ENCODE data around the gene ACADM. TPM values are rescaled to one million over a fixed set of nuclear protein-coding genes. Genes with fewer than 3 reads are reported as not detected.

Gene ACADM
- total and polyA plus RNA-seq, 9 donors, result 38.9 to 61.7 (median 54.9) TPM

- Histone ChIP-seq H3K36me3 (no peaks in the 10 kb centered on the region), H3K4me1 (ENCODE audit: insufficient read depth) (peaks cover 6% of the 10 kb centered on the region), H3K27ac (peak overlapping the region in 1 of 2 donors; percentile 88), H3K27me3 (no peaks in the 10 kb centered on the region), H3K9me3 (no peaks in the 10 kb centered on the region), H3K4me3 (no peak overlapping the region)
- WGBS, 3 donors, result 94 to 97% (median 96%) methylated on average over 9 of the region's 9 CpGs
- TF ChIP-seq EP300 (IDR thresholded peaks at IDR 0.05), result no peak
- no peak for TF ChIP-seq CTCF (IDR thresholded peaks at IDR 0.05)
- no peak for TF ChIP-seq POLR2A (IDR thresholded peaks at IDR 0.05)
- DNase-seq, result no peak
- intact Hi-C loops (cut with DNase I), result loop anchor here in 1 of 4 donors (10.0 kb wide), 1 partner anchor 62 kb away; the partner anchor contains the start of gene RABGGTB
These were observed 1.5 kb upstream of the ACADM start for GRCh38 chr1:75722966-75723365.

- no peaks in the 10 kb centered on the region for H3K27me3 ChIP-seq
- H3K36me3 ChIP-seq, result no peaks in the 10 kb centered on the region
- intact Hi-C loops (cut with DNase I), result loop anchor here in 1 of 4 donors (10.0 kb wide), 1 partner anchor 61 kb away; the partner anchor contains the start of gene RABGGTB
- no peaks in the 10 kb centered on the region for H3K9me3 ChIP-seq
- H3K27ac ChIP-seq, result peak overlapping the region; percentile 85 to 88
- H3K4me1 ChIP-seq (ENCODE audit: insufficient read depth), result peaks cover 6% of the 10 kb centered on the region
- DNase-seq, result peak; percentile 89 to 92 (median 92)
- peak overlapping the region; percentile 88 for H3K4me3 ChIP-seq
- TF ChIP-seq POLR2A (IDR thresholded peaks at IDR 0.05) (no peak), EP300 (IDR thresholded peaks at IDR 0.05) (no peak), CTCF (IDR thresholded peaks at IDR 0.05) (no peak)
- 0 to 1% (median 1%) methylated on average over 30 of the region's 30 CpGs for whole genome bisulfite sequencing, 3 donors
These were observed 479 bp upstream of the ACADM start for GRCh38 chr1:75723989-75724471.

- Histone ChIP-seq H3K27ac (peak overlapping the region in 1 of 2 donors; percentile 88), H3K27me3 (no peaks in the 10 kb centered on the region), H3K4me1 (ENCODE audit: insufficient read depth) (peaks cover 6% of the 10 kb centered on the region), H3K4me3 (peak overlapping the region; percentile 88), H3K36me3 (no peaks in the 10 kb centered on the region), H3K9me3 (no peaks in the 10 kb centered on the region)
- TF ChIP-seq EP300 (IDR thresholded peaks at IDR 0.05) (no peak), POLR2A (IDR thresholded peaks at IDR 0.05) (no peak), CTCF (IDR thresholded peaks at IDR 0.05) (no peak)
- WGBS, 3 donors, result 0 to 6% (median 3%) methylated on average over 1 of the region's 1 CpG
- intact Hi-C loops (cut with DNase I), result loop anchor here in 1 of 4 donors (10.0 kb wide), 1 partner anchor 60 kb away; the partner anchor contains the start of gene RABGGTB
- DNase-seq, result no peak
These were observed 757 bp downstream of the ACADM start for GRCh38 chr1:75725266-75725665.

- WGBS, 3 donors, result 43 to 58% (median 51%) methylated on average over 11 of the region's 11 CpGs
- no peaks in the 10 kb centered on the region for H3K9me3 ChIP-seq
- peak overlapping the region; percentile 12 for H3K4me3 ChIP-seq
These were observed 1.4 kb downstream of the ACADM start for GRCh38 chr1:75725861-75726361.

More at GRCh38 chr1:75725861-75726361, 1.4 kb downstream of the ACADM start:
- no peaks in the 10 kb centered on the region for H3K36me3 ChIP-seq
- peak in 1 of 5 donors; percentile 20 for DNase-seq
- H3K27me3 ChIP-seq, result no peaks in the 10 kb centered on the region
- peaks cover 6% of the 10 kb centered on the region for H3K4me1 ChIP-seq (ENCODE audit: insufficient read depth)
- peak overlapping the region in 1 of 2 donors; percentile 88 for H3K27ac ChIP-seq
- TF ChIP-seq POLR2A (IDR thresholded peaks at IDR 0.05) (no peak), CTCF (IDR thresholded peaks at IDR 0.05) (no peak), EP300 (IDR thresholded peaks at IDR 0.05) (no peak)
- intact Hi-C loops (cut with DNase I), result loop anchor here in 1 of 4 donors (10.0 kb wide), 1 partner anchor 59 kb away; the partner anchor contains the start of gene RABGGTB
